Mononuclear cell (primary cell): Measurements from ENCODE around the gene TMEM119. TPM values are rescaled to one million over a fixed set of nuclear protein-coding genes. Genes with fewer than 3 reads are reported as not detected.
"Not testable (repeated sequence)": the region's sequence is repeated elsewhere in the genome, so short reads cannot be mapped to it uniquely, and the experiment has no call there.

ENCODE experiments used
- H3K27me3 ChIP-seq: 2 replicates; pipeline ENCODE4 v1.6.0; 2011; ENCODE audit warnings: low read length, control low read depth; ENCODE audit not compliant: insufficient read depth
- H3K4me1 ChIP-seq: 2 replicates; pipeline ENCODE4 v1.5.1; 2011; ENCODE audit warnings: mild to moderate bottlenecking, low read length, control low read depth; ENCODE audit not compliant: insufficient read depth
- H3K4me3 ChIP-seq: 2 replicates; pipeline ENCODE4 v1.5.1; 2011; ENCODE audit warnings: mild to moderate bottlenecking, low read length, moderate library complexity
- H3K9me3 ChIP-seq: 2 replicates; pipeline ENCODE4 v1.5.1; 2011; ENCODE audit warnings: low read depth, mild to moderate bottlenecking, control low read depth, low read length
- total RNA-seq: library from RNA; depleted of rRNA; stranded (reverse); fragments of >200 nt; gene quantifications from one replicate; pipeline ENCODE4 v1.2.3, GENCODE V29; 2012

Gene TMEM119
- total RNA-seq, 1 donor: 1.4 TPM

GRCh38 chr12:108575199-108575912 lies 22.5 kb downstream of the TMEM119 start:
- Histone ChIP-seq H3K9me3 (no peaks in the 10 kb centered on the region), H3K4me1 (peaks cover 7% of the 10 kb centered on the region), H3K27me3 (no peaks in the 10 kb centered on the region), H3K4me3 (no peak overlapping the region)

GRCh38 chr12:108574276-108574675 lies 23.6 kb downstream of the TMEM119 start:
- H3K27me3 ChIP-seq, H3K9me3 ChIP-seq, H3K4me3 ChIP-seq: not testable (repeated sequence)
- H3K4me1 ChIP-seq: peaks cover 15% of the 10 kb centered on the region

GRCh38 chr12:108573317-108573716 lies 24.6 kb downstream of the TMEM119 start:
- Histone ChIP-seq H3K27me3 (no peaks in the 10 kb centered on the region), H3K4me3 (no peak overlapping the region), H3K9me3 (no peaks in the 10 kb centered on the region), H3K4me1 (peaks cover 21% of the 10 kb centered on the region)

GRCh38 chr12:108572166-108572790 lies 25.6 kb downstream of the TMEM119 start:
- Histone ChIP-seq H3K4me1 (peaks cover 32% of the 10 kb centered on the region), H3K27me3 (no peaks in the 10 kb centered on the region), H3K4me3 (no peak overlapping the region), H3K9me3 (no peaks in the 10 kb centered on the region)

- Histone ChIP-seq H3K9me3 (no peaks in the 10 kb centered on the region), H3K4me3 (no peak overlapping the region), H3K27me3 (no peaks in the 10 kb centered on the region), H3K4me1 (peaks cover 37% of the 10 kb centered on the region)
Measured at GRCh38 chr12:108571609-108572165, 26.2 kb downstream of the TMEM119 start.

GRCh38 chr12:108570743-108571608 lies 26.9 kb downstream of the TMEM119 start:
- Histone ChIP-seq H3K9me3 (no peaks in the 10 kb centered on the region), H3K27me3 (no peaks in the 10 kb centered on the region), H3K4me1 (peaks cover 45% of the 10 kb centered on the region), H3K4me3 (no peak overlapping the region)

GRCh38 chr12:108568338-108569154 lies 29.3 kb downstream of the TMEM119 start:
- no peaks in the 10 kb centered on the region for H3K9me3 ChIP-seq
- no peaks in the 10 kb centered on the region for H3K27me3 ChIP-seq
- peaks cover 53% of the 10 kb centered on the region for H3K4me1 ChIP-seq
- no peak overlapping the region for H3K4me3 ChIP-seq

- H3K27me3 ChIP-seq: no peaks in the 10 kb centered on the region
- peaks cover 61% of the 10 kb centered on the region for H3K4me1 ChIP-seq
- H3K4me3 ChIP-seq: no peak overlapping the region
Measured at GRCh38 chr12:108567406-108568337, 30.2 kb downstream of the TMEM119 start.

GRCh38 chr12:108566452-108566851 lies 31.4 kb downstream of the TMEM119 start:
- no peaks in the 10 kb centered on the region for H3K27me3 ChIP-seq
- H3K4me1 ChIP-seq: peaks cover 65% of the 10 kb centered on the region
- H3K4me3 ChIP-seq: no peak overlapping the region
- H3K9me3 ChIP-seq: no peaks in the 10 kb centered on the region

More at GRCh38 chr12:108567406-108568337, 30.2 kb downstream of the TMEM119 start:
- no peaks in the 10 kb centered on the region for H3K9me3 ChIP-seq

- no peaks in the 10 kb centered on the region for H3K27me3 ChIP-seq
- no peak overlapping the region for H3K4me3 ChIP-seq
- H3K9me3 ChIP-seq: no peaks in the 10 kb centered on the region
- peaks cover 62% of the 10 kb centered on the region for H3K4me1 ChIP-seq
Measured at GRCh38 chr12:108565976-108566375, 31.9 kb downstream of the TMEM119 start.

GRCh38 chr12:108565146-108565545 lies 32.7 kb downstream of the TMEM119 start:
- no peaks in the 10 kb centered on the region for H3K9me3 ChIP-seq
- peaks cover 63% of the 10 kb centered on the region for H3K4me1 ChIP-seq
- H3K27me3 ChIP-seq: no peaks in the 10 kb centered on the region
- H3K4me3 ChIP-seq: no peak overlapping the region

GRCh38 chr12:108564724-108565123 lies 33.2 kb downstream of the TMEM119 start:
- Histone ChIP-seq H3K9me3 (no peaks in the 10 kb centered on the region), H3K4me1 (peaks cover 63% of the 10 kb centered on the region), H3K27me3 (no peaks in the 10 kb centered on the region), H3K4me3 (no peak overlapping the region)

GRCh38 chr12:108563804-108564151 lies 34.1 kb downstream of the TMEM119 start:
- no peaks in the 10 kb centered on the region for H3K9me3 ChIP-seq
- H3K27me3 ChIP-seq: no peaks in the 10 kb centered on the region
- peaks cover 63% of the 10 kb centered on the region for H3K4me1 ChIP-seq
- H3K4me3 ChIP-seq: no peak overlapping the region
